RWPE1 (cell line): ENCODE measurements around the gene SLC35E2B.

Source experiments
- CTCF ChIA-PET: fragments of 350-600 bp; sonication (Branson Sonifier 250); formaldehyde crosslinking; extraction: SDS; loops from one replicate; lab custom pipeline; 2021; lab: Yijun Ruan, JAX
- POLR2A ChIA-PET: fragments of 400-600 bp; formaldehyde crosslinking; extraction: SDS; loops from one replicate; lab custom pipeline; 2020; ENCODE audit warnings: antibody characterized with exemption; ENCODE audit not compliant: low non-redundant PET; lab: Yijun Ruan, JAX
- DNase-seq: peaks from one replicate; pipeline ENCODE4 v3.0.0; 2012; ENCODE audit warnings: low spot score
- H3K27ac ChIP-seq: fragments of 450-650 bp; 2 replicates; pipeline ENCODE4 v1.5.1; 2017
- TF ChIP-seq, protein P1 (sequence below): fragments of 450-650 bp; conservative IDR thresholded peaks from 2 replicates; pipeline ENCODE4 v1.5.1; 2017; ENCODE audit warnings: low read depth, mild to moderate bottlenecking

Gene SLC35E2B

DNA sequence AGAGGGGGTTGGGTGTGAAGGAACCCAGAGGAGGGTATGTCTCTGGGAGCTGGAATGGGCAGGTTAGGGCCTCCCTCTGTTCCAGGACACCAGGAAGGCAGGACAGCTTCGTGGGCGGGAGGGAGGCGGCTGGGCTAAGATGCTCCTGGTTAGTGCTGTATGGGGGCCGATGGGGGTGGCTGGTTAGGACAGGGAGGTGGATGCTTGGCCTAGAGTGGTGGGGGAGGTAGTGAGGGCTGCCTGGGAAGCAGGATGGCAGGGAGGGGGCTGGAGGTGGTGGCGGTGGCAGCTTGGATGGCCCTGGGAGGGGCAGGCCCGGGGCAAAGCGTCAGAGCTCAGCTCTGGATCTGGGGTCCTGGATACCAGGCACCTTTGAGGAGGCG is 66.8 kb downstream of the SLC35E2B start:
- TF ChIP-seq, protein P1, sequence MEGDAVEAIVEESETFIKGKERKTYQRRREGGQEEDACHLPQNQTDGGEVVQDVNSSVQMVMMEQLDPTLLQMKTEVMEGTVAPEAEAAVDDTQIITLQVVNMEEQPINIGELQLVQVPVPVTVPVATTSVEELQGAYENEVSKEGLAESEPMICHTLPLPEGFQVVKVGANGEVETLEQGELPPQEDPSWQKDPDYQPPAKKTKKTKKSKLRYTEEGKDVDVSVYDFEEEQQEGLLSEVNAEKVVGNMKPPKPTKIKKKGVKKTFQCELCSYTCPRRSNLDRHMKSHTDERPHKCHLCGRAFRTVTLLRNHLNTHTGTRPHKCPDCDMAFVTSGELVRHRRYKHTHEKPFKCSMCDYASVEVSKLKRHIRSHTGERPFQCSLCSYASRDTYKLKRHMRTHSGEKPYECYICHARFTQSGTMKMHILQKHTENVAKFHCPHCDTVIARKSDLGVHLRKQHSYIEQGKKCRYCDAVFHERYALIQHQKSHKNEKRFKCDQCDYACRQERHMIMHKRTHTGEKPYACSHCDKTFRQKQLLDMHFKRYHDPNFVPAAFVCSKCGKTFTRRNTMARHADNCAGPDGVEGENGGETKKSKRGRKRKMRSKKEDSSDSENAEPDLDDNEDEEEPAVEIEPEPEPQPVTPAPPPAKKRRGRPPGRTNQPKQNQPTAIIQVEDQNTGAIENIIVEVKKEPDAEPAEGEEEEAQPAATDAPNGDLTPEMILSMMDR: no peak
- H3K27ac ChIP-seq: peak overlapping the region; percentile 73

GRCh38 chr1:1625404-1625775 is 67.2 kb downstream of the SLC35E2B start:
- POLR2A ChIA-PET: no interaction called here
- no peak overlapping the region for H3K27ac ChIP-seq
- no peak for DNase-seq
- CTCF ChIA-PET: no interaction called here
- TF ChIP-seq, protein P1: no peak

More for the DNA sequence above, 66.8 kb downstream of the SLC35E2B start:
- DNase-seq: no peak
- POLR2A ChIA-PET: no interaction called here
- CTCF ChIA-PET: no interaction called here

DNA sequence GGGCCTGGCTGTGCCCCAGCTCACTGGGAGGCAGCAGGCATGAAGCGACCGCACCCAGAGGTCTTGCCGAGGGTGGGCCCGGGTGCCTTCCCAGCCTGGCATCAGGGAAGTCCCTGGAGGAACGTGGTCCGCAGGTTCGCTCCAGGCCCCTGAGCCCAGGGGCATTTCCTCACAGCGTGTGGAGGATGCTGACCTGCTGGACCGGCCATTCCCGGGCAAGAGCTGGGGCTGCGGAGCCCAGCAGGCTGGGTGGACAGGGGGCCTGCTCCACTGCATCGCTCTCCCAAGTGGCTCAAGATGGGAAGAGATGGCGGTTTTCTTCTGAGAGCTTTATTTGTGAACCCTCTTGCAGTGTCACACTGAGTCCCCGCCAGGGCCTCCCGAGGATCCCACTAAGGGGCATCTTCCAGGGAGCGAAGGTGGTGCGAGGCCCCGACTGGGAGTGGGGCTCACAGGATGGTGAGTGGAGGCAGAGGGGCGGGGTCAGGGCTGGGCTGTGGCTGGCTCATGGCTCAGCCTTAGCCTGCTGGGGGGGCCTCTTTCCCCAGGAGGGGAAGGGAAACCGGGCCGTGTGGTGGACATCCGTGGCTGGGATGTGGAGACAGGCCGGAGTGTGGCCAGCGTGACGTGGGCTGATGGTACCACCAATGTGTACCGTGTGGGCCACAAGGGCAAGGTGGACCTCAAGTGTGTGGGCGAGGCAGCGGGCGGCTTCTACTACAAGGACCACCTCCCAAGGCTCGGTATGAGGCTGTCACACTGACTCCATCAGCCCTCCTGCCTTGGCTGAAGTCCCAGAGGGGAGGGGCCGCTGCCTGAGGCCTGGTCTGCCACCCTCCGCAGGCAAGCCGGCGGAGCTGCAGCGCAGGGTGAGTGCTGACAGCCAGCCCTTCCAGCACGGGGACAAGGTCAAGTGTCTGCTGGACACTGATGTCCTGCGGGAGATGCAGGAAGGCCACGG is 67.9 kb downstream of the SLC35E2B start:
- DNase-seq: no peak
- peak overlapping the region; percentile 23 for H3K27ac ChIP-seq
- CTCF ChIA-PET: no interaction called here
- POLR2A ChIA-PET: no interaction called here
- TF ChIP-seq, protein P1: no peak

- ChIA-PET CTCF (no interaction called here), POLR2A (no interaction called here)
- H3K27ac ChIP-seq: peak overlapping the region; percentile 23
- no peak for DNase-seq
- TF ChIP-seq, protein P1: no peak
These were observed 68.8 kb downstream of the SLC35E2B start for GRCh38 chr1:1623631-1624442.

- H3K27ac ChIP-seq: no peak overlapping the region; the same call in 1 of the 2 replicates
- ChIA-PET POLR2A (no interaction called here), CTCF (no interaction called here)
- TF ChIP-seq, protein P1: no peak
- DNase-seq: no peak
These were observed 69.4 kb downstream of the SLC35E2B start for GRCh38 chr1:1623181-1623630.

DNA sequence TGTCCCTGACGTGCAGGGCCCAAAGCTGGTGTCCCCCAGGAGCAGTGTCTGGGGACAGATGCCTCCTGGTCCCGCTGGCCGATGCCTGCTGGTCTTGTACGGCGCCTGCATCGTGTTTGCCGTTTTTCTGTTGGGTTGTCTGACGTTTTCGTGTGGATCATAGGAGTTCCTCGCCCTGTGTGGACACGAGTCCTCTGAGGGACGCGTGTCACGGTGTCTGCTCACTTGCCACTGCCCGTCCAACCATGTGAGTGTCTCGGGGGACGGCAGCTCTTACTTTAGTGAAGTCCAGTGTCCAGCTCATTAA is 69.9 kb downstream of the SLC35E2B start:
- peak overlapping the region; percentile 42 for H3K27ac ChIP-seq
- DNase-seq: no peak
- TF ChIP-seq, protein P1: no peak
- ChIA-PET POLR2A (no interaction called here), CTCF (no interaction called here)
